ENCODE results near the gene CEP170B.
A peak's percentile ranks its signal among the peaks of the same experiment; 100 is the strongest.
"Not testable (repeated sequence)": the region's sequence is repeated elsewhere in the genome, so short reads cannot be mapped to it uniquely, and the experiment has no call there.

The CEP170B gene

DNA sequence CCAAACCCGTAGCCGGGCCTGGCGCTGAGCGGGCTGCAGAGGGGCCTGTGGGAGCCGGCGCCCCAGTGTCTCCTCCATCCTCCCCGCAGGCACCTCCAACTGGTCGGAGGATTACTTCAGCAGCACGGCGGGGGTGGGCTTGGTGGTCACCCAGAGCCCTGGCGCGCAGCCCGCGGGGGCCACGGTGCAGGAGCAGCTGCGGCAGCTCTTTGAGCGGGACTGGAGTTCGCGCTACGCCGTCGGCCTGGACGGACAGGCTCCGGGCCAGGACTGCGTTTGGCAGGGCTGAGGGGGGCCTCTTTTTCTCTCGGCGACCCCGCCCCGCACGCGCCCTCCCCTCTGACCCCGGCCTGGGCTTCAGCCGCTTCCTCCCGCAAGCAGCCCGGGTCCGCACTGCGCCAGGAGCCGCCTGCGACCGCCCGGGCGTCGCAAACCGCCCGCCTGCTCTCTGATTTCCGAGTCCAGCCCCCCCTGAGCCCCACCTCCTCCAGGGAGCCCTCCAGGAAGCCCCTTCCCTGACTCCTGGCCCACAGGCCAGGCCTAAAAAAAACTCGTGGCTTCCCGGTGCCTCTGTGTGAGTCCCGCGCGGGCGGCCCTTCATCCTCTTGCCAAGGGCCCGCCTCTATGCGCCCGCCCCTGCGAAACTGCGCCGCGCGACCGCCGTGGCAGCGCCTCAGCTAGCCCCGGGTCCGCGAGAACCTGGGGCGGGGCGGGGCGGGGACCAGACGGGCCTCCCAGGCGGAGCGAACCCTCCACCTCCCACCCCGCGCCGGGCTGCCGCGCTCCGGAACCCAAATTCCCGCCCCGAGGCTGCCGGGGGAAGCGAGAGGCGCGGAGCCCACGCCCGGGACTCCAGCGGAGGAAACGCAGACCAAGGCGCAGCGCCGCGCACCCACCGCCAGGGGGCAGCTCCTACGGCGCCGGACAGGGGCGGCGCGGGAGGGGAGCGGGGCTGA lies 67.9 kb downstream of the CEP170B start:
- peak; percentile 49 for DNase-seq (ENCODE audit: low spot score)

GRCh38 chr14:104933746-104934733 lies 69.0 kb downstream of the CEP170B start:
- DNase-seq (ENCODE audit: low spot score): no peak

DNA sequence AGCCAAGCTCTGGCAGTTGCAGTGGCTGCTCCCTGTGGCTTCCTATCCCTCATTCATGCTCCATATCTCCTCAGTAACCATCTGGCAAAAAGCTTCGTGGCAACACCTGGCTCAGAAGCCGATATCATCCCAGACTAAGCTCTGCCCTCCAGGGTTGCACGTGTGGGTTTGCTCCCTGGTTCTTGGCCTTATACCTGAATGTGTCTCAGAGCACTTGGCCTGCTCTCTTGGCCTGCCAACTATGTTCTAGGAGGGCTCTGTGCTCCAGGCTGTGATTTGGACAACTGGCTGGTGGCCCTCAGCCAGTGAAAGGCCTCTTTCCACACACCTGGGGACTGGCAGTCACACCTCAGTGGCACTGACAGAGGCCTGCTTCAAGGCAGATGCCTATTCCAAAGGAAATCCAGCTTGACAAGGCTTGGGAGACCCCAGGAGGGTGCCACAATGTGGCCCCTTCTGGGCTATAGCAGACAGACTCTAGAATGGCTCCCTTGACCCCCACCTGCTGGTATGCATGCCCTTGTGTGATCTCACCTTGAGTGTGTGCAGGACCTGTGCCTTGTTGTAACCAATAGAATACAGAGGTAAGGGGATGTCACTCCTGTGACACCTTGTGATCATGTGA lies 70.1 kb downstream of the CEP170B start:
- DNase-seq (ENCODE audit: low spot score): no peak

- DNase-seq (ENCODE audit: low spot score): no peak
Observed at GRCh38 chr14:104935955-104936354, 70.9 kb downstream of the CEP170B start.

DNA sequence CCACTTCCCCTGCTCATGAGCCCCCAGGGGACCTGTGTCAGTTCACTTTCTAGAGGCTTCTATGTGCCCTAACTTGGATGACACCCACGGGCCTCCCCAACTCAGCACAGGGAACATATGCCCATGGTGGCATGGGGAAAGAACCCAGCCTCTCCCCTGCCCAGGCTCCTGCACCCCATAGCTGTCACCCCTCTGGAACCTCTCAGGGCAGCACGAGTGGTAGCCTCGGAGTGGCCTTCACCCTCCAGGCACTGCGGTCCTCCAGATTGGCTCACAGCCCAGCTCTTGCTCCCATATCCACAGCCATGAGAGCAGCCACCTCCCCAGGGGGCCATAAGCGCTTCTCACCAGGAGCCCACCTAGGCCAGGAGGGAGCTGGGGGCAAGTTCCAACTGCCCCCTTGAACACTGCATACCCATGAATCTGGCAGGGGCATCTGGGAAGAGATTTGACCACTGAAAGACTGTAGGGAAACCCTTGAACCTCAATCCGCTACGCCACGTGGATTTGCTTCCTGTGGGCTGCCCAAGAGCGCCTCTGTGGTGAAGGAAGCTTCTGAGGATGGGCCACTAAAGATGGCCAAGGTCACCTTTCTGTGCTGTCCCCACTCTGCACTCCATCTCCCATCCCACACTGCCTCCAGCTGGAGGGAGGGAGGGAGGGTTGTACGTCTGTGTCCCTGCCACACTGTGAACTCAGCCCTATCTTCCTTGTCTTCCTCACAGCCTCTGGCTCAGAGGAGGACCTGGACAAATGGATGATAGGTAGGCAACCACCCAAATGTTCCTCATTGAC lies 71.5 kb downstream of the CEP170B start:
- DNase-seq (ENCODE audit: low spot score): no peak

- DNase-seq (ENCODE audit: low spot score): no peak
Observed at GRCh38 chr14:104937161-104937560, 72.1 kb downstream of the CEP170B start.

- DNase-seq (ENCODE audit: low spot score): no peak
Observed at GRCh38 chr14:104937694-104938365, 72.8 kb downstream of the CEP170B start.

DNA sequence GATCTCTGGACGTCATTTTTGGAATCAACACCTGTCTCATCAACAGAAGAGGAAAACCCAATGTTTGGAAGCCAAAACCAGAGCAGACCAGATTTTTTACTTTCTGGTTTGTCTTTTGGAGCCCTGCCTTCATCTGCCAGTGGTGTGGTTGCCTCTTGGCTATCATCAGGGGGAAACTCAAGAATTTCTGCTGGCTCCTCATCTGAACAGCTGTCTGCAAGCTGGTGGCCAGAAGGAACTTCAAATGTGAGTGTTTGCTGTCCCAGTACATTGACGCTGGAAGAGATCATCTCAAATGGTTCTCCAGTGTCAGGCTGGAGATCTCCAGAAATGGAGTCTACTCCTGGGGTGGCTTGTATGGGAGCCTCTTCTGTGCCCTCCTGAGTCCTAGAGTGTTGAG lies 73.4 kb downstream of the CEP170B start:
- DNase-seq (ENCODE audit: low spot score): no peak

DNA sequence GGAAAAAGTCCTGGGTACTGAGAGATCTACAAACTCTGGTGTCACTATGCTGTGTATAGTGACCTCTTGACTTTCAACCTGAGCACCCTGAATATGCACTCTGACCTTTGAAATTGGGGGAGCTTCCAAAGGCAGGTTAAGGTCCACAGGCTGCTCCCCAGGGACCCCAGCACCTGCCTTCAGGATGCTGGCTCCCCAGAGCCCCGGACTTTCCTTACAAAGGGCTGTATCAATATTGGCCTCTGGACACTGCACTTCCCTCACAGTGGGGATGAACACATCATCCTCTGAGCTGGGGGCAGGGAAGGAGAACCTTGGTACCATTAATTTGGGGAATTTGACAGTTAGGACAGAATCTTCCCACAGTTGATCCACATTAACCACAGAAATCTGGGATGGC lies 73.9 kb downstream of the CEP170B start:
- no peak for DNase-seq (ENCODE audit: low spot score)

DNA sequence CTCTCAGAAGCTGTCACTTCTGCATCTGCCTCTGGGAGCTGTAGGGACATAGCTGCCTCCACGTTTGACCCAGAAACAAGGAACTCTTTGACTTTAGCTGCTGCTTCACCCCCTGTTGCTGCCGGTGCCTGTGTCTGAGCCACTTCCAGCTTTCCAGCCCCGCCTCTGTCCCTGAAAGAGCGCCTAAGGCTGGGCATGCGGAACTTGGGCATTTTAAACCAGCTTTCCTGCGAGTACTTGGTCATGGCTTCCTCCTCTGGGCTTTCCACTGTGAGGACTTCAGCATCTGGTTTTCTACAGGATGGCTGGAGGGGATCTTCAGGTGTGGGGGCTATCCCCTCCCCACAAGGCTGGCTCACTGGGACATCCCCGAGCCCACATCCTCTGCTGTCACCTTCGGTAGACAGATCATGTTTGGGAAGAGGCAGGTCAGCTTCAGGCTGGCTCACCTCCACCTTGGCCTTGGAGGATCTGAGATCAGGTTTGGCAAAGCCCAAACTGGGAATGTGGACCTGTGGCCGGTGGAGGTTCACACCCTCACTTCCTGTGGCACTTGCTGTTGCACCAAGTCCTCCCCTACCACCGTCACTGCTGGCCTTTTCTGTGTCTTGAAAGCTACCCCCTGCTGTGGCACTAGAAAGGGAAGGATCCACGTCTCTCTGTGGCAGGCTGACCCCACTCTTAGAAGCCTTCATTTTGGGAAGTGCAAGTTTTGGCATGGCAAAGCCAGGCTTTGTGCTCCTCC lies 74.8 kb downstream of the CEP170B start:
- no peak for DNase-seq (ENCODE audit: low spot score)

GRCh38 chr14:104940526-104941150 lies 75.6 kb downstream of the CEP170B start:
- DNase-seq (ENCODE audit: low spot score): no peak

GRCh38 chr14:104941508-104942365 lies 76.7 kb downstream of the CEP170B start:
- no peak for DNase-seq (ENCODE audit: low spot score)

DNA sequence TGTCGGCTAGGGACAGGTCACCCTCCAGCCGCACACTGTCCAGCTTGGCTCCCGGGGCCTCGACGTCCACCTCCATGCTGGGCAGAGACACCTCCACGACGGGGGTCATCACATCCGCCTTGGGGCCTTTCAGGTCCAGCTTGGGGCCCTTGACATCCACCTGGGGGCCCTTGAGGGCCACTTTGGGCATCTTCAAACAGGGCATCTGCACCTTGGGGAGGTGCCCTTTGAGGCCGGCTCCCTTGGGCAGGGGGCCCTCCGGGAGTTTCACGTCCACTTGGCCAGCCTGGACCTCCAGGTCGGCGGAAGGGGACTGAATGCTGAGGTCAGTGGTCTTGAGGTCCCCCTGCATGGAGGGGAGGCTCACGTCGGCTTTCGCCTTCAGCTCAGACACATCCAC lies 77.5 kb downstream of the CEP170B start:
- DNase-seq (ENCODE audit: low spot score): no peak

- DNase-seq (ENCODE audit: low spot score): not testable (repeated sequence)
Observed at GRCh38 chr14:104943216-104944015, 78.3 kb downstream of the CEP170B start.

DNA sequence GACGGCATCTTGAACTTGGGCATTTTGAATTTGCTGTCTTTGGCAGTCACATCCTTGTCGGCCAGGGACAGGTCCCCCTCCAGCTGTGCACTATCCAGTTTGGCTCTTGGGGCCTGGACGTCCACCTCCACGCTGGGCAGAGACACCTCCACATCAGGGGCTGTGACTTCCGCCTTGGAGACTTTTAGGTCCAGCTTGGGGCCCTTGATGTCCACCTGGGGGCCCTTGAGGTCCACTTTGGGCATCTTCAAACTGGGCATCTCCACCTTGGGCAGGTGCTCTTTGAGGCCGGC lies 78.9 kb downstream of the CEP170B start:
- DNase-seq (ENCODE audit: low spot score): not testable (repeated sequence)

- DNase-seq (ENCODE audit: low spot score): not testable (repeated sequence)
Observed at GRCh38 chr14:104944436-104945205, 79.6 kb downstream of the CEP170B start.

DNA sequence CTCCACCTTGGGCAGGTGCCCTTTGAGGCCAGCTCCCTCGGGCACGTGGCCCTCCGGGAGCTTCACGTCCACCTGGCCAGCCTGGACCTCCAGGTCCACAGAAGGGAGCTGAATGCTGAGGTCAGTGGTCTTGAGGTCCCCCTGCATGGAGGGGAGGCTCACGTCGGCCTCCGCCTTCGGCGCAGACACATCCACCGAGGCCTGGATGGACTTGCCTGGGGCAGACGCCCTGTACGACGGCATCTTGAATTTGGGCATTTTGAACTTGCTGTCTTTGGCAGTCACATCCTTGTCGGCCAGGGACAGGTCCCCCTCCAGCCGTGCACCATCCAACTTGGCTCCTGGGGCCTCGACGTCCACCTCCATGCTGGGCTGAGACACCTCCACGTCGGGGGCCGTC lies 80.2 kb downstream of the CEP170B start:
- DNase-seq (ENCODE audit: low spot score): not testable (repeated sequence)
